HG03039 (cell line): Measurements from ENCODE around the gene MT3.
A peak's percentile ranks its signal among the peaks of the same experiment; 100 is the strongest.

Source experiments
- ATAC-seq: cut with Tn5 transposase; IDR thresholded peaks from one replicate; pipeline ENCODE4 v1.9.1; 2021; ENCODE audit warnings: mild to moderate bottlenecking, moderate library complexity; ENCODE audit not compliant: unreplicated experiment

Gene MT3

DNA sequence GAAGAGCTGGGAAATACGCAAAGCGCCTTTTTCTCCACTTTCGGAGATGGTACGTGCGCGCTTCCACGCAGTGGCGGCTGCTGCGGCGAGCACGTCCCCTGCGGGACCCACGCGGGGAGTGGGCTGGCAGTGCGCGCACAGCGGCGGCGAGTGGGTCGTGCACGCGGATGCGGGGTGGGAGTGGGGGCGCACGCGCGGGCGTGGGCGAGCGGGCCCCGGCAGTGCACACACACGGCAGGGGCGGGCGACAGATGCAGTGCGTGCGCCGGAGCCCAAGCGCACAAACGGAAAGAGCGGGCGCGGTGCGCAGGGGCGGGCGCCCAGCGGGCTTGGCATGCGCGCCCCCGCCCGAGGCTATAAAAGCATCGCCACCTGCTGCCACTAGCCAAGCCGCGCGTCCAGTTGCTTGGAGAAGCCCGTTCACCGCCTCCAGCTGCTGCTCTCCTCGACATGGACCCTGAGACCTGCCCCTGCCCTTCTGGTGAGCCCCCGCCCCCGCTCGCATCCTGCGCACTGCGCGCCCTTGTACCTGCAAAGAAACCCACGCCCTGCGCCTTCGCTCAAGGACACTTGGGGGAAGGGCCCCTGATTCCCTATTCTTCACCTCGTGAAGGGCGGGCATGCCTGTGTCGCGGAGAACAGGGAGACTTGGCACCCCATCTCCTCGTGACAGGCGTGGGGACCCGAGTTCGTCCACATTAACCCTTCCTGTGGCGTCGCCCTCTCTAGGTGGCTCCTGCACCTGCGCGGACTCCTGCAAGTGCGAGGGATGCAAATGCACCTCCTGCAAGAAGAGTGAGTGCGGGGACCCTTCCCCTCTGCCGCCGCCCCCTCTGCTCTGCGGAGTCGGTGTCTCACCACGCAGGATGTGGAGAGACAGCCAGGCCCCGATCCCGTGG is at the start of gene MT3:
TSS of gene MT3 (plus strand) at position 388 of the 899 bp plus-strand sequence. CDS start at position 451, 63 bp downstream.
- ATAC-seq: no peak

DNA sequence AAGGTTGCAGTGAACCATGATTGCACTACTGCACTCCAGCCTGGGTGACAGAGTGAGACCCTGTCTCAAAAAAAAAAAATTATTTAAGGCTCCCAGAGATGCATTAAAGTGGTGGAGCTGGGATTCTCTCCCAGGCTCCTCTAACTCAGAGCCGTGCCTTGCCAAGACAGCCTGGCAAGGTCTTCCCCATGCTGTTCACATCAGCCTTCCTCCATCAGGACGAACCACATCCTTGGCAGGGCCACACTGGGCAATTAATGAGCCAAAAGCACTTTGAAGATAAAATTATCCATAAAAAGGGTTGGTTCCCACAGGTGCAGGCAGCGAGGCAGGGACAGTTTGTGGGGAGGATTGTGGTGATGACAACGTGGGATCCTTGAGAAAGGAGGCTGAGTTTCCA is 49.7 kb upstream of the MT3 start:
- no peak for ATAC-seq

DNA sequence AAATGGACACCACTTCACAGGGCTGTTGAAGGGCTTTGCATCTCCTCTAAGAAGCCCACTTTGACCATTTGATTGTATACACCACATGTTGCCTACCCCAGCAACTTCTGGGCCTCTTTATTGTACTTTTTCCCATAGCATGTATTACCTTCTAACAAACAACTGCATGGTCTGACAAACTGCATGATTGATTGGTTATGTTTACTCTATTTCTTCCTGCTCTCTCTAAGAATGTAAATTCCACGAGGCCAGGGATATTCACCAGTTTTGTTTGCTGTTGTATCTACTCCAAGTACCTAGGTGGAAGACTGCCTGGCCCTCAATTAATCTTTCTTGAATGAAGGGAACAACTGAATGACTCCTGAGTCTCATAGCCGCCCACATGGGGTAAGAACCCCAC is 47.3 kb upstream of the MT3 start:
- ATAC-seq: no peak

DNA sequence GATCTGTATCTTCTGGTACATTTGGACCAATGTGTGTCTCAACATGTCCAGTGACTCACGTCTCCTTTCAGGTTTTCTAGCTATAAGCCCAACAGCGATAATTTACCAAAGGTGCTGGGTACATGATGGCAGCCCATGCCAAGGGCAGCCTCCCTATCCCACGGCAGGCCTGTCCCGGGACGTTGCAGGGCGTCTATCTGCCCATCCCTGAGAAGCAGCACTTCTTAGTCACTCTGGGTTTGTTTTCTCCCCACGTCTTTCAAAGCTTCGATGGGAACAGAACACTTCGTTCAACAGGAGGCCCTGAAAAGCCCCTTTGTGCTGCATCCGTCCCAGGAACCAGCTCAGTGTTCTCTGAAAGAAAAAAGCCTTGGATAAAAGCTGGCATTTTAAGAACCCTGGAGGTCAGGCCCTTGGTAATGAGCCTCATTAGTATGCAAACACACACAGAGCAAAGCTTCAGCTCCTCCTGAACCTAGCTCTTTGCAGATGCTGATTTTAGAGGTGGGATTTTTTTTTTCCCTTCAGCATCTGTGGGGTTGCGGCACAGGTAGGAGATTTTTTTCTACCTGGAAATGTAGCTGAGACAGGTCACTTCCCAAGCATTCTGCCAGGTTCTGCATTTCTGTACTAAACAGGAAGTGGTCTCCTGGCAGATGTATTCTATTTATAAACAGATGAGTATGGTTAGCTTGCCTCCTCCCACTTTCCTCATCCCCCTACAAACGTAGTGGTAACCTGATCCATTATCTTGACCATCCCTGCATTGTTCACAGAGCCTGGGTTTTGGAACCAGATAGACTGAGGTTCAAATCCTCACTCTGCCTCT is 42.0 kb upstream of the MT3 start:
- ATAC-seq: no peak

DNA sequence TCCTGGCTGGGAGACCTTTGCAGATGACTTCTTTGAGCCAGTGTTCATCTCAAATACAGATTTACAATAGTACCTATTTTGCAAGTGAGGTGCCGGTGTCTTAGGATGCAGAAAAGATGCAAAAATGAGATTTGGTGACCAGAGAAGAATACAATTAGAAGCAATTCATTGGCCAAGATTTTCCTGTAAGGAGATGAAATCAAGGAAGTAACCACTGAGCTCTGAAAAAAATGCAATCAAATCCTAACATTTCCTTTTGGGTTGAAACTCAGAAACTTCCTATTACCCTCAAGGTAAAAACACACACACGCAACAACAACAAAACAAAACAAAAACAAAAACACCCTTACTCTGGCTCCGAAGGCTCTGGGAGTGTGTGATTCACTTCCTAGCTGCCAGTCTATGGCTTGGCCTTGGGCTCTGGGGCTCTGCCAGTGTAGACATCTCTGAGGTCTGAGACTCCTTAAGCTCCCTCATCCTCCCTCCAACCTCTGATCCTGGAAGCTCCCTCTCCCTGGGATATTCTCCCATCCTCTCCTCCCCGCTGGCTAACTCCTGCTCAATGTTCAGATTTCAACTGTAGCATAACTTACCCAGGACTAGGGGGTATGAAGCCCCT is 41.3 kb upstream of the MT3 start:
- ATAC-seq: no peak

DNA sequence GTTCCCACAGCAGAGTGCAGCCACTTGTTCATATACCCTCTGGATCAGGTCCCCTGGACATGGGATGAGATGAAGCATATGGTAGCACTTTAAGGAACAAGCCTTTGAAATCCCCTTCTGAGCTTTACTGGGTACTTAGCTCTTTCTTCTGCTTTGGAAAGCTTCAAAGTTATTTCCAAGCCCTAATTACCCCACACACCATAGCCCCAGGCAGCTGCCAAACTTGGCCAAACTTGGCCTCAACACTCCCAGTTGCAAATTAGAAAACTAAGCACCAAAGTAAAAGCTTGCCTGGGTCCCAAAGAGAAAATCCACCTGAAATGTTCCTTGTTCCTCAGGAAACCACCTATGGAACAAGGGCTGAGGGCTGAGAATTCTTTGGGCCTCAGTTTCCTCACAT is 40.2 kb upstream of the MT3 start:
- ATAC-seq: no peak

DNA sequence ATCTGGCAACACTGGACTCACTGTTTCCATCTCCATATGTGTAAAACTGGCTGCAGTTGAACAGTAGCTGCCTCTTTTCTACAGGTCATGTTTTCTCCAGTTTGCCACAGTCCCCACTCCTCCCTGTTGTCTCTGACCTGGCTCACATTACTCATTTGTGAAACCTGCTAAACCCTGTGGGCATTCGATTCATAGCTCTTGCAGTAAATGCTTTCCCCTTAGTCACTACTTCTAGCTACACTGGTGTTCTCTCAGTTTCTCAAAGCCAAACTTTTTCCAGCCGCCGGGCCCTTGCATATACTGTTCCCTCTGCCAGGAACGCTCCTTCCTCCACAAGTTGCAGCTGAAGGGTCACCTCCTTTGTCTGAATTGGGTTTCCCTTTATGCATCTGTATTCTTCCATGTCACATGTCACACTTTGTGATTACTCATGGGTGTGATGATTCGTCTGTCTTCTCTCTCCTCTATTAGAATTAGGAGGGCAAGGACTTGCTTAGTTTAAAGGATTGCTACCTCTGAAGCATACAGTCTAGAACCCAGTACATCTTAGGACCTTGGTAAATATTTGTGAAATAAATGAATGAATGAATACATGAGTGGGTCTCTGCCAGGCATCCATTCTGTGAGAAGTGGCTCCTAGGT is 39.5 kb upstream of the MT3 start:
- ATAC-seq: no peak

DNA sequence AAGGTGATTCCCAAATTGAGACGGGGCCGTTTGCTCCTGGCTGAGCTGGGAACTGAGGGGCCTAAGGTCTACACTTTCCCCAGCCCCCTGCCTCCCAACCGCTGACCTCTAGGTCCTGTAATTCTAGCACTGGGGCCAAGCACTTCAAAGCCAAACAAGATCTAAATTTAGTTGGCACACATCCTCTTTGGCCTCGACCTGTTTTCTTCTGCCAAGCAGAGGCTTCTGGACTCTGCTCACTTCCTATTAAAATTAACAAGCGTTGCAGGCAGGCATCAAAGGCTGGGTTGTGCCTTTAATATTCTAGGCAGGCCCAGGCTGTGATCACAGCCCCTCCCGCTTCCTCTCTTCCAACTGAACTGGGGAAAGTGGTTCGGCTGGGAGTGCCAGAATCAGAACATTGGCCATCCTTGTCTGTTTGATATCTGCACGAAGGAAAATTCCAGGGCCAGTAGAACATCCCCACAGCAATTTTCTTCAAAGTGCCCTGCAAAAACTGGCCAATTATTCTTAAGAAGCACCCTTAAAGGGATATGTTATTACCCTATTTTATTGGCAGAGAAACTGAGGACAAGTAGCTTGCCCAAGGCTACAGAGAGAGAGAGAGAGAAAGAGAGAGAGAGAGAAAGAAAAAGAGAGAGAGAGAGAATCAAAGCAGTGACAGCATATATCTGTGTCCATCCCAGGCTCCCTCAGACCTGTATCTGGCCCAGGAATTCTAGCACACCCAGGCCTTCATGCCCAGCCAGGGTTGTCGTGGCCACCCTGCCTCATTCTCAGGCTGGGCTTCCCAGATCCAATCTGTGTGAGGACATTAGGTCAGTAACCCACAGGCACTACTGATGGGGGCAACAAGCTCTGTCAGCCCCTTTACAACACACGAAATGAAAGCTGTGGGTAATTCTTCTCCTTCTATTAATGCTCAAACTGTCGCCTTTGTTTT is 37.3 kb upstream of the MT3 start:
- no peak for ATAC-seq

DNA sequence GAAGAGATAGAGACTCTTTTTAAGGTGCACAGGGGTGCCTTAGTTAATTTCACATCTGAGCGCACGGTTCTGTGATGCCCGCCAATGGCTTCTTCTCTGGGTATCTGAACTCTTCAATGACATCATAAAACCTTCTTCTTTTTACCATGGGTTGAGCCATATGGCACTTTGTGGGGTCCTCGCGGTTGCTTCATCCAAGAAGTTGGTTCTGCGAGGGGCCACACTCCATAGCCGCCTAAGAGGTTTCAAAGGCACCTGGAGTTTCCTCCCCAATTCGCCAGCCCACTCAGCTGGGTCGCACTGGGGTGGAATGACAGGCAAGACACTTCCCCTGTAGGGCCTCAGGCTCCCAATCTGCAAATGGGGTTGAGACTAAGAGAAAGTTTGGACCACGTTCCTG is 34.9 kb upstream of the MT3 start:
- ATAC-seq: no peak

DNA sequence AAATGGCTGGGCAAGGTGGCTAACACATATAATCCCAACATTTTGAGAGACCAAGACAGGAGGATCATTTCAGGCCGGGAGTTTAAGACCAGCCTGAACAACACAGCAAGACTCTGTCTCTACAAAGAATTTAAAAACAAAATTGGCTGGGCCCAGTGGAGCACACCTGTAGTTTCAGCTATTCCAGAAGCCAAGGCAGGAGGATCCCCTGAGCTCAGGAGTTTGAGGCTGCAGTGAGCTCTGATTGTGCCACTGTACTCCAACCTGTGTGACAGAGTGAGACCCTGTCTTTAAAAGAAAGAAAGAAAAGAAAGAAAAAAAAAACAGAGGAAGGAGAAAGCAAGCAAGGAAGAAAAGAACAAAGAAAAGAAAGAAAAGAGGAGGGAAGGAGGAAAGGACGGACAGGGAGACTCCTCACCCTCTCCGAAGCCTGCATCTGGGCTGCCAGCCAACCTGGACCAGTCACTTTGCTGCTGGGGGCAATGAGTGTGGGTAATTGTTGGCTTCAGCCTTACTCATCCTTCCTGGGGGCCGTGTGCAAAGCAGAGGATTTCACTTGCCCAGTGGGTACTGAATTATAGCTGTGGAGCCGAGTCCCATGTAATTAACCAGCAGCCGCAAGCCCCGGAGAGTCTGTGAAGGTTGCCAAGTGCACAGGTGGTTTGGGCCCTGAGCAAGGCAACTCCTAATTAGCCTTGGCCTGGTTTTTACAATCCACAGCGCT is 31.1 kb upstream of the MT3 start:
- no peak for ATAC-seq

DNA sequence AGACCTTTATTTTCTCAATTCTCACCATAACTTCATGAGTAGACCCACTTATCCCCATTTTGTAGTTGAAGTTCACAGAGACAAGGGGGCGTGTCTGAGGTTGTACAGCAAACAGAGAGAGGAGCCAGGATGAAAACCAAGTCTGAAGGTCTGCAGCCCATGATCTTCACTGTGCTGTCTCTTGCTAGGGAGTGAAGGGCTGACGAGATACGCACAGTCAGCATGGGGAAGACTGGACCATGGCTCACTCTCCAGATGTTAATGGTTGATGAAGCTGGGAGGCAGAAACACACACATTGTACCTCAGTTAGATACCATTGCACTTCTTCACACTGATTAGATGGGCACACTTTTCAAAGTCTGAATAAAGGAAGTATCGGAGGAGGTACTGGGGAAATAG is 30.2 kb upstream of the MT3 start:
- no peak for ATAC-seq

DNA sequence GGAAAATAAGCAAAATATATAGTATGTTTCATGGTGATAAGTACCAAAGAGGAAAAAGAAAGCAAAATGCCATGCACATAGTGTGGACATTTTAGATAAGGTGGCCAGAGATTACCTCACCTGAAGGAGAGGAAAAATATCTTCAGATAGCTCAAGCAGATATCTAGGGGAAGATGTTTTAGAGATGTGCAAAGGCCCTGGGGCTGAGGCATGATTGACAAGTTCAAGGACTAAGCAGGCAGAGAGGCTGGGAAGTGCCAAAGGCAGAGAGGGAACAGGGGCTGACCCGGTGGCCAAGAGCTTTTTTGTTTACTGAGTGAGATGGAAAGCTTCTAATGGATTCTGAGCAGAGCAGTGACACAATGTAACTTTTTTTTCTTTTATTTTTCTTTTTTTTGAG is 28.9 kb upstream of the MT3 start:
- no peak for ATAC-seq

DNA sequence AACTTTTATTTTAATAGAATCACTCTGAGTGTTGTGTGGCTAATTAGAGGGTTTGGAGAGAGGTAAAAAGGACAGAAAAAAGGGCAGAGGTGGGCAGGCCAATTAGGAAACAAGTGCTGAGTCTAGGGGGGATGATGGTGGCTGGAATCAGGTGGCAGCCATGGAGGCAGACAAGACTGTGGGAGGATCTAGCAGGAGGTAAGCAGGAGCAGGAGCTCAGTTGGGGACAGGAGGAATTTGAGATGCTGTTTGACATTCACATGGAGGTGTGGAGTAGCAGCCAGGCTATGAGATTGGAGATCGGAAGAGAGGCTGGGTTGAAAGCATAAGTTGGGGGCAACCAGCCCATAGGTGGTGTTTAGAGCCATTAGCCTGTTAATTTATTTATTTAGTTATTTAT is 28.2 kb upstream of the MT3 start:
- ATAC-seq: no peak

DNA sequence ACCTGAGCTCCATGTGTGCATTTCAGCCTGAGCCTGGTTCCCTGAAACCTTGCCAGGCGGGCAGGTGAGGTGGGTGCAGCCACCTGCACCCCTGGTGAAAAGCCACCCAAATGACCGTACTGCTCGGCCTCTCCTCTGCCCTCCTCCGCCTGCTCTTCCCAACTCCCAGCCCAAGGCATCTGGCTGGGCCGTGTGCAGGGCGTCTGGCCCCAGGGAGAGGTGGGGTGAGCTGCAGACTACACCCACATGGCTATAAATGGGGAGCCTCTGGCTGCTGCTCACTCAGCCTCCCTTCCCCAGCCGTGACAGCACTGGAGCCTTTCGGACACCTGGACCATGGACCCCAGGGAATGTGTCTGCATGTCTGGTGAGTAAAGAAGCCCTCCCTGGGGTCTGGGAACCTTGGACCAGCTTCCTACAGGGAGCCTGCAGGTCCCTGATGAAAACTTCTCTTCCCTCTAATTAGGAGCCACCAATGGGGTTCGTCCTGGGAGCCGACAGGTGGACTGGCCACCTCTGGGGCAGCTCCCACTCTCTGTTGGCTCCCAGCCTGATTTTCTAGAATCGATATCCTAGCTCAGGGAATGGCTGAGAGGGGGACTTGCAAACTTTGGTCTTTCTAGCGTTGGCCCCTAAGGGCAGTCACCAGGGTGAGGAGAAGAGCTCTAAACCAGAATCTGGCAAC is 24.4 kb upstream of the MT3 start, which contains the start of gene MT4:
TSS of gene MT4 (plus strand) at position 281 of the 685 bp plus-strand sequence. CDS start at position 337, 56 bp downstream.
- ATAC-seq: no peak

DNA sequence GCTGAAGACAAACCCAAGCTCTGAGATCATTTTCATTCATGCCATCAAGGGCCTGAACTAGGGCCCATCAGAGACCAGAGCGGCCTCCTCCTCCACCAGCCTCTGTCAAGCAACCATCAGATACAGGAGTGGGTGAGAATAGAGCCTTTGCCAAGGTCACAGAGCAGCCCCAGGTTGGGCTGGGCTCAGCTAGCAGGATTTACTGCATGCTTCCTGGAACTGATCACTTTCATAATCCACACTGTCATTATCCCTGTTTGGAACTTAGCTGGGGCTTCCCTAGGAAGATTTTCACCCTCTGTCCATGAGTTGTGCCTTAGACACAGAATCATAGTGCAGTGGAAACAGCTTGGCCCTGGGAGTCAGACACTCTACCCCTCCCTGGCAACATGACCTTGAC is 19.4 kb upstream of the MT3 start:
- no peak for ATAC-seq

DNA sequence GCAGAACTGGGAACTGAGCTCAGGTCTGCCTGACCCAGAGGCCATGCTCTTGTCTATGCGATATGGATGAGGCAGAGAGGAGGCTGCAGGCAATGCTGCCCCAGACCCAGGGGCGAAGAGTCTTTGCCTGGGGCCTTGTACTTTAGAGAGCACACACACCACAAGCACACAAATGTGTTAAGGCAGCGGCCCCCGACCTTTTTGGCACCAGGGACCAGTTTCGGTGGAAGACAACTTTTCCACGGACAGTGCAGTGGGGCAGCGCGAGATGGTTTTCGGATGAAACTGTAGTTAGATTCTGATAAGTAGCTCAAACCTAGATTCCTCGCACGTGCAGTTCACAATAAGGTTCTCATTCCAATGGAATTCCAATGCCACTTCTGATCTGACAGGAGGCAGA is 17.8 kb upstream of the MT3 start:
- ATAC-seq: no peak

DNA sequence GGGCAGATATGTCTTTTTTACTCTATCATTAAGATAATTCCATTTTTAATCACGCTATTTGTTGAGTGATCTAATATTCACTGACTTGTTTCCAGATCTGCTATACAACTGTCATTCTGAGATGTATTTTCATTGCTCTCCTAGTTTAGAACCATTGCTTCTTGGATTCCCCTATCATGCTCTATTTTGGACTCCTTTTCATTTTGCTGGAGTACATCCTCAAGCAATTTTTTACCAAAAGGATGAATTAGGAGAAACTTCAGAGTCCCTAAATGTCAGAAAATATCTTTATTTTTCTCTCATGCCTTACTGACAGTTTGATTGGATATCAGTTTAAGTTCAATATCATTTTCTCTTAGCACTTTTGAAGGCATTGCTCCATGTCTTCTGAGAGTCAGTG is 14.7 kb upstream of the MT3 start:
- no peak for ATAC-seq

DNA sequence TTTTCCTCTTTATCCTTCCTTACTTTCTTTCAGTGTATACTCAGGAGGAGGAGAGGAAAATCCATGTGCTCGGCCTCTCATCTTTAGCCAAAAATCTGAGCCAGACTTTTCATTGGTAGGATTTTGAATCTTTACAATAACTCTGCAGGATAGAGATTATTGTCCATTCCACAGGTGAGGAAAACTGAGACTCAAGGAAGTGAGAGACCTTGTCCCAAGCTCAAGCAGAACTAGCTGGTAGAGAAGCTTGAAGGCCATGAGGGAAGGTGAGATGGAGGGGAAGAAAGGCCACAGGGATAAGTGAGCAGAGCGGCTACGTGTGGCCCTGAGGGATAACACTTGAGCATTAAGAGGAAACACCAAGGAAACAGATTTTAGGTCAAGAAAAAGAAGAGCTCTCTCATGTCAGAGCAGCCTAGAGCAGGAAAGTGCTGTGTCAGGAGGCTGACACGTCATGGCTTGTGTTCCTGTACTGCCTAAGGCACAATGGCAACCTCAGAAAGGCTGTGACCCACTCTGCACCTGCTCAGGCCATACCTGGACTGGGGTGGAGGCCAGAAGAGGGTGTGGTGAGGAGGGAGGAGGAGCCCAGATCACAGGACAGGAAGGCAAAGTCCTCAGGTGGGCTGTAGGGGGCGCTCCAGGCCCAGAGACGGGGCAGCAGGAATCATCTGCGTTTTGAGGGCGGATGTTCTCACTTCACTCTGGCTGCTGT is 12.6 kb upstream of the MT3 start:
- ATAC-seq: peak; percentile 59
